ENCODE measurements around the gene PTGES2. TPM values are rescaled to one million over a fixed set of nuclear protein-coding genes. Genes with fewer than 3 reads are reported as not detected.
A peak's percentile ranks its signal among the peaks of the same experiment; 100 is the strongest.

Gene PTGES2
- total RNA-seq, 4 donors from 2014 or later, result 54.2 to 118 (median 83.0) TPM

DNA sequence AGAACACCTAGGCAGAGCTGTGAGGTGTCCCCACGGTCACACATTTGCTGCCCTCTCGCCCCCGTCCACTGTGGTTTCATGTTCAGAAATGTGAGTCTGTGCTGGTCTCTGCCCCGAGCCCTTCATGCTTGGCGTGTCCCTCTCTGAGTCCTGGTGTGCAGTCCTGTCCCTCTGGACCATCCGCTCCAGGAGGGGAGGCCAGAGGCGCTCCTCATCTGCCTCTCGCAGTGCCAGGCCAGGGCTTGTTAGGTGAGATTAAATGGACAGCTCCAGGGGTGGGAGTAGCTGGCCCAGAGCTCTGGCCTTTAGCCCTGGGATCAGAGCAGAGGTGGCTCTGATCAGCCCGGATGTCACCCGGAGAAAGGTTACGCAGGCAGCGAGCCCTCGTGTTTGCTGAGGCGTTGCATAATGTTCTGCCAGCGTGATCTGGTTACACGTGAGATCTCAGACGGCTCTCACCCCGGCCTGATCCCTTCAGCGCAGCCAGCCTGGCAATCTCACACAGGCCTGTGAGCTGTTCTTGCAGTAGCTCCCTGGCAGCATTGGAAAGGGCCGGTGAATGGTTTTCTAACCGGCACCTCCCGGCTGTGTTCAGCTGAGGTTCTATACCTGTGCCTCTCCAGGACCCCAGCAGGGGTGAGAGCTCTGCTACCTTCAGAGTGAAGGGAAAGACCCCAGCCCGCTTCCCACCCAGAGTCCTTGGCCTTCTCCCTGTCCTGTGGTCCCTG, 24.5 kb downstream of the PTGES2 start:
- intact Hi-C loops (cut with DNase I), result loop anchor here (10.0 kb wide), 1 partner anchor 158 kb away; no protein-coding TSS in a partner anchor
- 63 to 92% methylated on average over 10 to 16 of the region's 23 CpGs for WGBS, 2 donors
- H3K4me3 ChIP-seq, result no peak overlapping the region
- H3K4me1 ChIP-seq, result peaks cover 22 to 63% (median 27%) of the 10 kb centered on the region in 3 donors
- peak overlapping the region in 2 of 4 donors; percentile 38 to 92 for H3K27ac ChIP-seq
- no peak for DNase-seq
- no peaks in the 10 kb centered on the region for H3K9me3 ChIP-seq
- no peaks in the 10 kb centered on the region for H3K27me3 ChIP-seq
- TF ChIP-seq POLR2A (IDR thresholded peaks at IDR 0.05), result no peak
- TF ChIP-seq, protein P1, sequence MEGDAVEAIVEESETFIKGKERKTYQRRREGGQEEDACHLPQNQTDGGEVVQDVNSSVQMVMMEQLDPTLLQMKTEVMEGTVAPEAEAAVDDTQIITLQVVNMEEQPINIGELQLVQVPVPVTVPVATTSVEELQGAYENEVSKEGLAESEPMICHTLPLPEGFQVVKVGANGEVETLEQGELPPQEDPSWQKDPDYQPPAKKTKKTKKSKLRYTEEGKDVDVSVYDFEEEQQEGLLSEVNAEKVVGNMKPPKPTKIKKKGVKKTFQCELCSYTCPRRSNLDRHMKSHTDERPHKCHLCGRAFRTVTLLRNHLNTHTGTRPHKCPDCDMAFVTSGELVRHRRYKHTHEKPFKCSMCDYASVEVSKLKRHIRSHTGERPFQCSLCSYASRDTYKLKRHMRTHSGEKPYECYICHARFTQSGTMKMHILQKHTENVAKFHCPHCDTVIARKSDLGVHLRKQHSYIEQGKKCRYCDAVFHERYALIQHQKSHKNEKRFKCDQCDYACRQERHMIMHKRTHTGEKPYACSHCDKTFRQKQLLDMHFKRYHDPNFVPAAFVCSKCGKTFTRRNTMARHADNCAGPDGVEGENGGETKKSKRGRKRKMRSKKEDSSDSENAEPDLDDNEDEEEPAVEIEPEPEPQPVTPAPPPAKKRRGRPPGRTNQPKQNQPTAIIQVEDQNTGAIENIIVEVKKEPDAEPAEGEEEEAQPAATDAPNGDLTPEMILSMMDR (IDR thresholded peaks at IDR 0.05), result no peak
- H3K36me3 ChIP-seq, result peaks cover 32 to 77% (median 65%) of the 10 kb centered on the region in 3 donors

GRCh38 chr9:128102196-128102595, 25.3 kb downstream of the PTGES2 start:
- intact Hi-C loops (cut with DNase I), result loop anchor here (10.0 kb wide), 1 partner anchor 157 kb away; no protein-coding TSS in a partner anchor
- H3K27ac ChIP-seq, result peak overlapping the region in 2 of 4 donors; percentile 53 to 92
- TF ChIP-seq POLR2A (IDR thresholded peaks at IDR 0.05), result no peak
- TF ChIP-seq, protein P1 (IDR thresholded peaks at IDR 0.05), result no peak
- no peak overlapping the region for H3K4me3 ChIP-seq
- H3K9me3 ChIP-seq, result no peaks in the 10 kb centered on the region
- H3K27me3 ChIP-seq, result no peaks in the 10 kb centered on the region
- WGBS, 2 donors, result 83 to 84% methylated on average over 5 of the region's 13 CpGs
- H3K4me1 ChIP-seq, result peaks cover 29 to 72% (median 33%) of the 10 kb centered on the region in 3 donors
- H3K36me3 ChIP-seq, result peaks cover 26 to 69% (median 56%) of the 10 kb centered on the region in 3 donors
- no peak for DNase-seq

- no peak for DNase-seq
- Histone ChIP-seq H3K27ac (peak overlapping the region in 2 of 4 donors; percentile 53 to 92), H3K27me3 (no peaks in the 10 kb centered on the region), H3K9me3 (no peaks in the 10 kb centered on the region), H3K36me3 (peaks cover 21 to 64% (median 51%) of the 10 kb centered on the region in 3 donors), H3K4me1 (peaks cover 29 to 77% (median 38%) of the 10 kb centered on the region in 3 donors), H3K4me3 (no peak overlapping the region)
- whole genome bisulfite sequencing, 2 donors, result 72 to 76% methylated on average over 4 to 10 of the region's 20 CpGs
- intact Hi-C loops (cut with DNase I), result loop anchor here (10.0 kb wide), 1 partner anchor 157 kb away; no protein-coding TSS in a partner anchor
- TF ChIP-seq, protein P1 (IDR thresholded peaks at IDR 0.05), result no peak
- TF ChIP-seq POLR2A (IDR thresholded peaks at IDR 0.05), result no peak
These were observed 25.8 kb downstream of the PTGES2 start for GRCh38 chr9:128101690-128102089.

DNA sequence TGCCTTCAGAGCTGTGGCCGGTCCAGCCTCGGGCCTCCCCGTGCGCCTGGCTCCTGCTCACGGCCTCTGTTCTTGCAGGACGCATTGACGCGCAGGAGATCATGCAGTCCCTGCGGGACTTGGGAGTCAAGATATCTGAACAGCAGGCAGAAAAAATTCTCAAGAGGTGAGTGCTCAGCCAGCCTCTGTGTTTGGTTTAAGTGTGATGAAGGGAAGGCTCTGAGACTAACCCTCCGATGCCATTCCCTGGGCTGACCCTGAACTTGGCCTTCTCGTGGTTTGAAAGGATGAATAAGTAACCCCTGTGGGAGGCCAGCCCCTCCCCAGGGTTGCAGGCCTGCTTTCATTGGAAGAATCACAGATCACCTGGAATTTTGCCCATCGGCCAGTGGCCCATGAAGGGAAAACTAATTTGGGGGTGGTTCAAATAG, 26.3 kb downstream of the PTGES2 start:
- intact Hi-C loops (cut with DNase I), result loop anchor here (10.0 kb wide), 1 partner anchor 156 kb away; no protein-coding TSS in a partner anchor

More for the DNA sequence above, 26.3 kb downstream of the PTGES2 start:
- H3K27me3 ChIP-seq, result no peaks in the 10 kb centered on the region
- DNase-seq, result no peak
- TF ChIP-seq, protein P1 (IDR thresholded peaks at IDR 0.05), result no peak
- TF ChIP-seq POLR2A (IDR thresholded peaks at IDR 0.05), result no peak
- no peaks in the 10 kb centered on the region for H3K9me3 ChIP-seq
- WGBS, 2 donors, result 90% methylated on average over 11 of the region's 12 CpGs
- H3K36me3 ChIP-seq, result peaks cover 17 to 59% (median 47%) of the 10 kb centered on the region in 3 donors
- peak overlapping the region in 3 of 4 donors; percentile 92 to 96 (median 92) for H3K27ac ChIP-seq
- H3K4me1 ChIP-seq, result peaks cover 29 to 81% (median 38%) of the 10 kb centered on the region in 3 donors
- H3K4me3 ChIP-seq, result no peak overlapping the region
